Neuronal stem cell (in vitro differentiated cells): Measurements from ENCODE around the gene AKAP7.

Experiments used
- DNase-seq: peaks from one replicate; pipeline ENCODE4 v3.0.0-alpha.2; 2013; ENCODE audit warnings: low spot score
- H2AFZ ChIP-seq: one replicate; pipeline ENCODE4 v1.6.1; 2013; ENCODE audit warnings: mild to moderate bottlenecking, low read length, inconsistent platforms
- H2AK5ac ChIP-seq: 2 replicates; pipeline ENCODE4 v1.6.1; 2013; ENCODE audit warnings: low read depth, mild to moderate bottlenecking, inconsistent platforms, low read length, moderate library complexity, mixed read lengths
- H2BK120ac ChIP-seq: 2 replicates; pipeline ENCODE4 v1.6.1; 2013; ENCODE audit warnings: low read depth, mild to moderate bottlenecking, inconsistent platforms, low read length, moderate library complexity, mixed read lengths
- H2BK12ac ChIP-seq: one replicate; pipeline ENCODE4 v1.6.1; 2013; ENCODE audit warnings: low read length, inconsistent platforms
- H2BK15ac ChIP-seq: 2 replicates; pipeline ENCODE4 v1.6.1; 2013; ENCODE audit warnings: mild to moderate bottlenecking, low read length, inconsistent platforms, mixed read lengths
- H2BK5ac ChIP-seq: one replicate; pipeline ENCODE4 v1.6.1; 2013; ENCODE audit warnings: inconsistent platforms, mild to moderate bottlenecking, low read length, moderate library complexity
- H3K14ac ChIP-seq: one replicate; pipeline ENCODE4 v1.6.1; 2013; ENCODE audit warnings: low read length, inconsistent platforms
- H3K18ac ChIP-seq: 2 replicates; pipeline ENCODE4 v1.6.1; 2013; ENCODE audit warnings: low read length, inconsistent platforms
- H3K23ac ChIP-seq: 2 replicates; pipeline ENCODE4 v1.6.1; 2013; ENCODE audit warnings: low read depth, mild to moderate bottlenecking, mixed read lengths, low read length, inconsistent platforms; ENCODE audit not compliant: poor library complexity
- H3K27ac ChIP-seq: replicated peaks from 3 replicates; pipeline ENCODE4 v1.5.1; 2013; ENCODE audit warnings: low read length, inconsistent platforms
- H3K27me3 ChIP-seq, 3 experiments: 2 replicates each; pipeline ENCODE4 v1.6.1; 2013; ENCODE audit warnings: low read length in 3 of 3, mild to moderate bottlenecking in 2 of 3, inconsistent platforms in 1 of 3, low read depth in 1 of 3, mixed read lengths in 1 of 3, moderate library complexity in 1 of 3; ENCODE audit not compliant: control insufficient read depth in 3 of 3, insufficient read depth in 3 of 3
- H3K36me3 ChIP-seq, 2 donors: replicated peaks in 1 of 2; 2 replicates each; pipeline ENCODE4 v1.6.1; 2013; ENCODE audit warnings: low read length in 2 of 2; ENCODE audit not compliant: control insufficient read depth in 2 of 2, insufficient read depth in 2 of 2
- H3K4ac ChIP-seq: 2 replicates; pipeline ENCODE4 v1.6.1; 2013; ENCODE audit warnings: inconsistent platforms, mild to moderate bottlenecking, low read length, moderate library complexity
- H3K4me1 ChIP-seq, 2 donors: 1 replicate in 1 of 2; 2 replicates in 1 of 2; pipeline ENCODE4 v1.6.1; 2013; ENCODE audit warnings: low read length in 2 of 2, low read depth in 1 of 2; ENCODE audit not compliant: control insufficient read depth in 2 of 2, insufficient read depth in 1 of 2
- H3K4me2 ChIP-seq: one replicate; pipeline ENCODE4 v1.6.1; 2013; ENCODE audit warnings: mild to moderate bottlenecking, low read length, inconsistent platforms; ENCODE audit not compliant: insufficient read depth, poor library complexity, severe bottlenecking
- H3K4me3 ChIP-seq, 2 donors: 2 replicates each; pipeline ENCODE4 v1.5.1; 2013; ENCODE audit warnings: low read length in 2 of 2, mild to moderate bottlenecking in 2 of 2, inconsistent platforms in 1 of 2, moderate library complexity in 1 of 2
- H3K79me1 ChIP-seq: one replicate; pipeline ENCODE4 v1.6.1; 2013; ENCODE audit warnings: low read depth, mild to moderate bottlenecking, inconsistent platforms, low read length, moderate library complexity
- H3K9ac ChIP-seq: one replicate; pipeline ENCODE4 v1.6.1; 2013; ENCODE audit warnings: mild to moderate bottlenecking, low read depth, low read length, inconsistent platforms; ENCODE audit not compliant: poor library complexity
- H3K9me3 ChIP-seq, 2 donors: replicated peaks in 1 of 2; 2 replicates each; pipeline versions ENCODE3 to v1.6.1; 2013; ENCODE audit warnings: low read length in 2 of 2, mild to moderate bottlenecking in 2 of 2, inconsistent platforms in 1 of 2, low read depth in 1 of 2, mixed read lengths in 1 of 2, moderate library complexity in 1 of 2; ENCODE audit not compliant: control insufficient read depth in 2 of 2, insufficient read depth in 1 of 2
- H4K8ac ChIP-seq: one replicate; pipeline ENCODE4 v1.6.1; 2013; ENCODE audit warnings: low read depth, mild to moderate bottlenecking, inconsistent platforms, low read length, moderate library complexity
- H4K91ac ChIP-seq: one replicate; pipeline ENCODE4 v1.6.1; 2013; ENCODE audit warnings: low read length, low read depth, mild to moderate bottlenecking, inconsistent platforms; ENCODE audit not compliant: poor library complexity
- WGBS, 2 donors: extraction: QIAGEN DNeasy Blood & Tissue Kit; methylation state at CpG; one replicate each; pipeline ENCODE4 v1.1.7; 2013; ENCODE audit warnings: missing lambda C conversion rate in 2 of 2, mixed read lengths in 1 of 2; ENCODE audit not compliant: insufficient read length in 2 of 2, insufficient replicate concordance in 1 of 2; ENCODE audit errors: extremely low coverage in 2 of 2; 5-methylcytosine and 5-hydroxymethylcytosine counted together

The AKAP7 gene

GRCh38 chr6:131216246-131216645 is 81.0 kb downstream of the AKAP7 start:
- no peak overlapping the region for H2AK5ac ChIP-seq
- no peak overlapping the region for H4K8ac ChIP-seq
- H4K91ac ChIP-seq, result no peak overlapping the region
- H3K14ac ChIP-seq, result no peak overlapping the region
- H3K9ac ChIP-seq, result no peak overlapping the region
- H3K4ac ChIP-seq, result no peak overlapping the region
- H3K23ac ChIP-seq, result no peak overlapping the region
- H2BK120ac ChIP-seq, result no peak overlapping the region
- no peak overlapping the region for H2AFZ ChIP-seq
- no peak overlapping the region for H3K4me2 ChIP-seq
- H3K27me3 ChIP-seq, result no peaks in the 10 kb centered on the region
- no peak overlapping the region for H3K18ac ChIP-seq
- H3K27ac ChIP-seq, result no peak overlapping the region
- H3K36me3 ChIP-seq, result no peaks in the 10 kb centered on the region
- no peaks in the 10 kb centered on the region for H3K79me1 ChIP-seq
- no peak for DNase-seq
- H3K4me3 ChIP-seq, result no peak overlapping the region
- no peak overlapping the region for H2BK5ac ChIP-seq
- H2BK15ac ChIP-seq, result no peak overlapping the region
- H2BK12ac ChIP-seq, result no peak overlapping the region
- no CpG with 5 or more reads among the region's 4 CpGs for WGBS, 2 donors
- H3K9me3 ChIP-seq, result no peaks in the 10 kb centered on the region
- H3K4me1 ChIP-seq, result peaks cover 3 to 6% of the 10 kb centered on the region in 2 donors

- H3K4me3 ChIP-seq, result no peak overlapping the region
- H3K27ac ChIP-seq, result no peak overlapping the region
- H3K9me3 ChIP-seq, result no peaks in the 10 kb centered on the region
- no peak overlapping the region for H2AFZ ChIP-seq
- no peak overlapping the region for H2BK120ac ChIP-seq
- no peak overlapping the region for H2BK12ac ChIP-seq
- H3K14ac ChIP-seq, result no peak overlapping the region
- no CpG with 5 or more reads among the region's 2 CpGs for WGBS, 2 donors
- no peak overlapping the region for H3K23ac ChIP-seq
- H4K8ac ChIP-seq, result no peak overlapping the region
- no peak for DNase-seq
- no peaks in the 10 kb centered on the region for H3K4me1 ChIP-seq
- no peak overlapping the region for H4K91ac ChIP-seq
- H3K79me1 ChIP-seq, result no peaks in the 10 kb centered on the region
- H3K18ac ChIP-seq, result no peak overlapping the region
- no peaks in the 10 kb centered on the region for H3K27me3 ChIP-seq
- H2BK5ac ChIP-seq, result no peak overlapping the region
- no peaks in the 10 kb centered on the region for H3K36me3 ChIP-seq
- no peak overlapping the region for H2BK15ac ChIP-seq
- H2AK5ac ChIP-seq, result no peak overlapping the region
- no peak overlapping the region for H3K4me2 ChIP-seq
- H3K4ac ChIP-seq, result no peak overlapping the region
- no peak overlapping the region for H3K9ac ChIP-seq
Observed at GRCh38 chr6:131222773-131223172, 87.5 kb downstream of the AKAP7 start.

- Histone ChIP-seq H3K9me3 (no peaks in the 10 kb centered on the region), H4K91ac (no peak overlapping the region), H2AK5ac (no peak overlapping the region), H3K79me1 (no peaks in the 10 kb centered on the region), H2BK15ac (no peak overlapping the region), H3K14ac (no peak overlapping the region), H3K18ac (no peak overlapping the region), H4K8ac (no peak overlapping the region), H3K27ac (no peak overlapping the region), H3K9ac (no peak overlapping the region), H2BK120ac (no peak overlapping the region), H3K4me1 (no peaks in the 10 kb centered on the region), H3K23ac (no peak overlapping the region), H3K4me2 (no peak overlapping the region), H3K36me3 (no peaks in the 10 kb centered on the region), H3K4me3 (no peak overlapping the region), H2BK5ac (no peak overlapping the region), H2BK12ac (no peak overlapping the region), H3K27me3 (no peaks in the 10 kb centered on the region), H3K4ac (no peak overlapping the region), H2AFZ (no peak overlapping the region)
- no CpG with 5 or more reads among the region's 1 CpG for WGBS, 2 donors
- no peak for DNase-seq
Observed at GRCh38 chr6:131223416-131223815, 88.1 kb downstream of the AKAP7 start.

GRCh38 chr6:131225127-131225526 is 89.9 kb downstream of the AKAP7 start:
- Histone ChIP-seq H2AFZ (no peak overlapping the region), H2AK5ac (no peak overlapping the region), H3K36me3 (no peaks in the 10 kb centered on the region), H3K9ac (no peak overlapping the region), H3K18ac (no peak overlapping the region), H3K14ac (no peak overlapping the region), H3K4me3 (no peak overlapping the region), H3K9me3 (no peaks in the 10 kb centered on the region), H2BK12ac (no peak overlapping the region), H3K27me3 (no peaks in the 10 kb centered on the region), H4K8ac (no peak overlapping the region), H3K4me1 (no peaks in the 10 kb centered on the region), H3K23ac (no peak overlapping the region), H4K91ac (no peak overlapping the region), H2BK120ac (no peak overlapping the region), H3K4ac (no peak overlapping the region), H2BK5ac (no peak overlapping the region), H3K79me1 (no peaks in the 10 kb centered on the region), H3K27ac (no peak overlapping the region), H3K4me2 (no peak overlapping the region), H2BK15ac (no peak overlapping the region)
- no CpG with 5 or more reads among the region's 1 CpG for WGBS, 2 donors
- no peak for DNase-seq
